Right atrium auricular region (tissue), 2 donors: ENCODE measurements around the gene FMO1. TPM values are rescaled to one million over a fixed set of nuclear protein-coding genes. Genes with fewer than 3 reads are reported as not detected.

Experiments used
- DNase-seq: peaks from one replicate; pipeline ENCODE4 v3.0.0-alpha.2; 2019; ENCODE audit warnings: low spot score
- H3K27ac ChIP-seq, 2 donors: fragments of 200-600 bp; sonication (generic); 1 replicate in 1 of 2; 2 replicates in 1 of 2; pipeline ENCODE4 v1.5.1; 2016 to 2019
- H3K27me3 ChIP-seq, 2 donors: fragments of 200-600 bp; sonication (generic); one replicate each; pipeline versions ENCODE4 v1.5.1 to v1.6.0; 2017 to 2019
- H3K36me3 ChIP-seq: fragments of 200-600 bp; sonication (generic); one replicate; pipeline ENCODE4 v1.5.1; 2016
- H3K4me1 ChIP-seq, 2 donors: fragments of 200-600 bp; sonication (generic); one replicate each; pipeline versions ENCODE4 v1.5.1 to v1.6.0; 2017 to 2019
- H3K4me3 ChIP-seq, 2 donors: fragments of 200-600 bp; sonication (generic); 1 replicate in 1 of 2; 2 replicates in 1 of 2; pipeline ENCODE4 v1.5.1; 2017 to 2019; ENCODE audit warnings: mild to moderate bottlenecking in 1 of 2, moderate library complexity in 1 of 2
- H3K9me3 ChIP-seq, 2 donors: fragments of 200-600 bp; sonication (generic); one replicate each; pipeline ENCODE4 v1.5.1; 2019
- total RNA-seq, 2 donors: library from RNA; depleted of rRNA; stranded (reverse); fragments of >200 nt; gene quantifications; one replicate each; pipeline ENCODE4 v1.1.0, GENCODE V29; 2016
- TF ChIP-seq, protein P1 (sequence below), 2 donors: fragments of 200-600 bp; sonication (generic); IDR thresholded peaks; one replicate each; pipeline ENCODE4 v1.5.1; 2019; ENCODE audit warnings: antibody characterized with exemption in 2 of 2

FMO1 gene
- total RNA-seq, 2 donors from 2014 or later = 0.37 to 0.47 TPM

DNA sequence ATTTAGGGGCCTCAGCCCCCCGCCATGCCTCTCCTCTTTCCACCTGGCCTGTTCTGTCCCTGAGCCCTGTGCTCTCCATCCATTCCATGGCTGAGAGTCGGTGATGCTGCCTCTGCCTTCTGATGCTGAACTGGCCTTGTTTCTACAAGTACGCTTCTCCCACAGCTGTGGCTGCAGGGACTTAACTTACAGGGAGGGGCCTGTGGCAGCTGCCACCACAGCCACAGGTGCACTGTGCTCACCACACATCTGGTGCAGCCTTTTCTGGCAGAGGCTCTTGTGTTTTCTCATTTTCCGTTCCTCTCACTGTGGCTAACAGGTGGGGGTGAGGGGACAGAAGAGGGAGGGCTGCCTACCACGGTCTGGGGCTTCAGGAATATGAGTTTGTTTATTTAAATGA, 4.2 kb downstream of the FMO1 start:
- H3K27ac ChIP-seq = no peak overlapping the region

DNA sequence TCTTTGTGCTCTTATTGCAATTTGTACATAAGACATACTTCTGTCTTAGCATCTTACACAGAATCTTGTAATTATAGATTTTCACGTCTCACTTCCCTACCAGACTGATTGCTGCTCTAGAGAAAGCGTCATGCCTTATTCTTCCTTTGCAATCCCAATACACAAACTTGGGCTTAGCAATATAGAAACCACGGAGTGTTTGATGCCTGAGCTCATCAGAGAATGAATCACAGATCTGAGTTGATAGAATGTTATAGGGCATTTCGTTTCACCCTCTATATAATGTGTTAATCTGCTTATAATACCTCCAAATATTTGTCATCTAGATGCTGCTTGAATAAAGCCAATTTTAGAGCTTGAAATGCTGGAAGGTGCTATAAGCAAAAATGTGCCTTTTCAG, 6.6 kb downstream of the FMO1 start:
- H3K36me3 ChIP-seq = no peaks in the 10 kb centered on the region
- no peak overlapping the region for H3K27ac ChIP-seq
- no peaks in the 10 kb centered on the region for H3K9me3 ChIP-seq
- no peak overlapping the region for H3K4me3 ChIP-seq
- TF ChIP-seq, protein P1, sequence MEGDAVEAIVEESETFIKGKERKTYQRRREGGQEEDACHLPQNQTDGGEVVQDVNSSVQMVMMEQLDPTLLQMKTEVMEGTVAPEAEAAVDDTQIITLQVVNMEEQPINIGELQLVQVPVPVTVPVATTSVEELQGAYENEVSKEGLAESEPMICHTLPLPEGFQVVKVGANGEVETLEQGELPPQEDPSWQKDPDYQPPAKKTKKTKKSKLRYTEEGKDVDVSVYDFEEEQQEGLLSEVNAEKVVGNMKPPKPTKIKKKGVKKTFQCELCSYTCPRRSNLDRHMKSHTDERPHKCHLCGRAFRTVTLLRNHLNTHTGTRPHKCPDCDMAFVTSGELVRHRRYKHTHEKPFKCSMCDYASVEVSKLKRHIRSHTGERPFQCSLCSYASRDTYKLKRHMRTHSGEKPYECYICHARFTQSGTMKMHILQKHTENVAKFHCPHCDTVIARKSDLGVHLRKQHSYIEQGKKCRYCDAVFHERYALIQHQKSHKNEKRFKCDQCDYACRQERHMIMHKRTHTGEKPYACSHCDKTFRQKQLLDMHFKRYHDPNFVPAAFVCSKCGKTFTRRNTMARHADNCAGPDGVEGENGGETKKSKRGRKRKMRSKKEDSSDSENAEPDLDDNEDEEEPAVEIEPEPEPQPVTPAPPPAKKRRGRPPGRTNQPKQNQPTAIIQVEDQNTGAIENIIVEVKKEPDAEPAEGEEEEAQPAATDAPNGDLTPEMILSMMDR (IDR thresholded peaks at IDR 0.05) = no peak
- no peaks in the 10 kb centered on the region for H3K27me3 ChIP-seq
- no peak for DNase-seq
- peaks cover 0 to 12% of the 10 kb centered on the region in 2 donors for H3K4me1 ChIP-seq

More for the DNA sequence above, 4.2 kb downstream of the FMO1 start:
- Histone ChIP-seq H3K4me1 (peaks cover 0 to 11% of the 10 kb centered on the region in 2 donors), H3K36me3 (no peaks in the 10 kb centered on the region), H3K9me3 (no peaks in the 10 kb centered on the region), H3K27me3 (no peaks in the 10 kb centered on the region), H3K4me3 (no peak overlapping the region)
- no peak for DNase-seq
- TF ChIP-seq, protein P1 (IDR thresholded peaks at IDR 0.05) = no peak

DNA sequence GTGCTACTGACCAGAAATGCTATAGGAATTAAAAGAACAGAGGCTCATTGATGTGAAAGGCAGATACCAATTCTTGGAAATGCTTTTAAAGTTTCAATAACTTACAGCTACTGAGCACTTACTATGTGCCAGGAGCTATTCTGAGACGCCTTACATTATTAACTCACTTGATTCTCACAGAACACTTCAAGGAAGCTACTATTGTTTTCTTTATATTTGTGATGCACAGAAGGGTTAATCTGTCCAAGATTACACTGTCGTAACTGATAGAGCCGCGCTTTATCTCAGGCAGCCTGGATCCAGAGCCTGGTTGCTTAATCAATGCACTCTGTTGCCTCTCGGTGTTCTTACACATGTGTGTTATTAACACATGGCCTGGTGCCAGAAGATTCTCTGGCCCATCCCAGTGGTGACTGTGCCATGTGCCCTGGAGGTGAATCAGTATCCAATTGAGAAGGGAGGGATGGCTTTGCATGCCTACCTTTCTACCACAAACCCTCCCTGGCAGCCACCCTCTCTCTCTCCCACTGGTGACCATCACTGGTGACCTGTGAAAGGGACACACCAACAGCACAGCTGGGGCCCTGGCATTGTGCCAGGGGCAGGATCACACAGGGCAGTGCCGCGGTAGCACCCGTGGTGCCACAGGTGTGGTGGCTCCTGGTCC, 8.8 kb downstream of the FMO1 start:
- Histone ChIP-seq H3K36me3 (no peaks in the 10 kb centered on the region), H3K27me3 (no peaks in the 10 kb centered on the region), H3K4me1 (peaks cover 0 to 12% of the 10 kb centered on the region in 2 donors), H3K27ac (no peak overlapping the region), H3K9me3 (no peaks in the 10 kb centered on the region), H3K4me3 (no peak overlapping the region)
- no peak for DNase-seq
- TF ChIP-seq, protein P1 (IDR thresholded peaks at IDR 0.05) = no peak

DNA sequence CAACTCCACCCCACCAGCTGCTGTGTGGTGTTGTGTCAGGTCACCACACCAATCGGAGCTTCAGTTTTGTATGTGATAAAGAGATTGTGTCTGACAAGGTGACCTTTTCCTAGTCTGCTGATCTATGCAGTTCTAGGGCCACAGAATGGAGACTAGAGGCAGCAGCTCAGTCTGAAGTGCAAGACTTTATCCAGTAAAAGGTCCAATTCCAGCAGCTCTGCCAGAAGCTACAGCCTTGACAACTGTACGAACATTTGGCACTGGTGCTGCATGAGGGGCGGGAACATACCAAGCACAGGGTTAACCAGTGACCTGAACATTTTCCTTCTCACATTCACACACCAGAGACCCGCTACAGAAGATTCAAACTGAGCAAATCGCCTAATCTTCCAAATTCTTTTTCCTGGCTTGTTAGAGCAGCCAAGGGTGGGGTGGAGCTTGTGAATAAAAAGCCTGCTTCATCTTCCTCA, 9.3 kb downstream of the FMO1 start:
- no peak for DNase-seq
- H3K9me3 ChIP-seq = no peaks in the 10 kb centered on the region
- no peak overlapping the region for H3K27ac ChIP-seq
- H3K4me3 ChIP-seq = no peak overlapping the region
- TF ChIP-seq, protein P1 (IDR thresholded peaks at IDR 0.05) = no peak
- no peaks in the 10 kb centered on the region for H3K27me3 ChIP-seq
- peaks cover 0 to 12% of the 10 kb centered on the region in 2 donors for H3K4me1 ChIP-seq
- no peaks in the 10 kb centered on the region for H3K36me3 ChIP-seq

DNA sequence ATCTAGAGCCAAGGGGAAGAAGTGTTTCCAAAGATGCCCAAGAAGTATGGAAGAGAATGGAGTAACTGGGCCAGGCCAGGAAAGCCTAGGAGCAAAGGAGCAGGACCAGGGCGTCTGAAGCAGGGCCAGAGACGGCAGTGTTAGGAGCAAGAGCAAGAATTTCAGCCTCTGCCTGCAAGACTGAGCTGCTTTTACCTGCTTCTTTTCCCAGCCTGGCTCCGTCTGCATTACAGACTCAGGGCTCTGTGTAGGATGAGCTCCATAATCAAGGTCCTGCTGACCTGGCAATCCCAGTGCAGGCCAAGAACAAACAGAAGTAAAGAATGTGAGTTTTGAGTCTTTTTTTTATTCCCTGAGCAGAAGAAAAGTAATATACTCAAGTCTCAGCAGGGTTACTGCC, 10.1 kb downstream of the FMO1 start:
- no peak for DNase-seq
- H3K27ac ChIP-seq = no peak overlapping the region
- H3K4me1 ChIP-seq = peaks cover 0 to 12% of the 10 kb centered on the region in 2 donors
- no peaks in the 10 kb centered on the region for H3K27me3 ChIP-seq
- TF ChIP-seq, protein P1 (IDR thresholded peaks at IDR 0.05) = no peak
- H3K36me3 ChIP-seq = no peaks in the 10 kb centered on the region
- no peaks in the 10 kb centered on the region for H3K9me3 ChIP-seq
- H3K4me3 ChIP-seq = no peak overlapping the region

DNA sequence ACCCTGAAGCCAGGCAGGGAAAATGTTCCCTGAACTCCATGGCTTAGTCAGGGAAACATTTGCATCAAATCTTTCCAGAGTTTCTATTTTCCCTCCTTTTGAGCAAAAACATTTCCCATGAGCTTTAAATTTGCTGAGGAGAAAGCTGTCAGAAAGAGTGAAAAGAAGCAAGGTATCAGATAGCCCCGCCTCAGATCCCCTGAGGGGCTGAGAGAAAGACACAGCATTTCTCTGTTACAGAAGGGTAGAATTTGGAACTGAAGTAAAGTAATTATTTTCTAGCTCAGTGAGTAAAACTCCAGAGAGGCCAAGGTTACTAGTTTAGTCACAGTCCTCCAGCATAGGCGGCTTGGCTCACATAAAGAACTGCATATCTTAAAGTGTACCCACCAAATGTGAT, 10.6 kb downstream of the FMO1 start:
- Histone ChIP-seq H3K27me3 (no peaks in the 10 kb centered on the region), H3K4me1 (peaks cover 0 to 12% of the 10 kb centered on the region in 2 donors), H3K36me3 (no peaks in the 10 kb centered on the region), H3K9me3 (no peaks in the 10 kb centered on the region), H3K27ac (no peak overlapping the region), H3K4me3 (no peak overlapping the region)
- TF ChIP-seq, protein P1 (IDR thresholded peaks at IDR 0.05) = no peak
- no peak for DNase-seq
